GM19324 (cell line): ENCODE results near the gene GMEB2.
"Not testable (repeated sequence)": the region's sequence is repeated elsewhere in the genome, so short reads cannot be mapped to it uniquely, and the experiment has no call there.

Experiments
- ATAC-seq: cut with Tn5 transposase; IDR thresholded peaks from one replicate; pipeline ENCODE4 v1.9.1; 2021; ENCODE audit warnings: mild to moderate bottlenecking, moderate library complexity; ENCODE audit not compliant: unreplicated experiment, low FRiP score

The GMEB2 gene

DNA sequence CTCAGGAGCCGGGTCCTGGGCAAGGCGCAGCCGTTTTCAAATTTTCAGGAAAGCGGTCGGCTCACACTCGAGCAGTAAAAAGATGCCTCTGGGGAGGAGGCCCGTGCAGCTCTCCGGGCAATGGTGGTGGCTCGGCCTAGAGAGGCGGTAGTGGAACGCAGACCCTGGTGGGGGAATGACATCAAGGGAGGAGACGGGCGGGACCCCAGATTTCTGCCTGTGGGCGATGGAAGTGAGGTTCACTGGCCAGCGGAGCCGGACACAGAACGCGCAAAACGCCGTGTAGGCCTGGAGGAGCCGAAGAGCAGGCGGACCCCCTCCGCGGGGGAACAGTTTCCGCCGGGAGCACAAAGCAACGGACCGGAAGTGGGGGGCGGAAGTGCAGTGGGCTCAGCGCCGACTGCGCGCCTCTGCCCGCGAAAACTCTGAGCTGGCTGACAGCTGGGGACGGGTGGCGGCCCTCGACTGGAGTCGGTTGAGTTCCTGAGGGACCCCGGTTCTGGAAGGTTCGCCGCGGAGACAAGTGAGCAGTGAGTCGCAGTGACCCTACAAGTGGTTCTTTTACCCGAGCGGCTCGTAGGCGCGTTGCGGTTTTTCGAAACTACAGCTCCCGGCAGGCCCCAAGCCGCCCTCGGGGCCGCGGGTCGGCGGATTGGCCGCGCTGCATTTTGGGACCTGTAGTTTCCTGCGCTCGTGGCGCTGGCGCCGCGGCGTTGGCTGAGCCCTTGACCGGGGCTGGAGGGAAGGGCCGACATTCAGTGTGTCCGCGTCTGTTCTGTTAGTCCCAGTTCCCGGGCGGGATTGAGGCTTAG lies 31.2 kb upstream of the GMEB2 start, which contains the start of gene RTEL1:
Gene RTEL1, plus strand, starts transcription at position 376 of the 812 bp plus-strand sequence. CDS start 1,091 bp downstream, outside the sequence.
- ATAC-seq, result peak; percentile 82

DNA sequence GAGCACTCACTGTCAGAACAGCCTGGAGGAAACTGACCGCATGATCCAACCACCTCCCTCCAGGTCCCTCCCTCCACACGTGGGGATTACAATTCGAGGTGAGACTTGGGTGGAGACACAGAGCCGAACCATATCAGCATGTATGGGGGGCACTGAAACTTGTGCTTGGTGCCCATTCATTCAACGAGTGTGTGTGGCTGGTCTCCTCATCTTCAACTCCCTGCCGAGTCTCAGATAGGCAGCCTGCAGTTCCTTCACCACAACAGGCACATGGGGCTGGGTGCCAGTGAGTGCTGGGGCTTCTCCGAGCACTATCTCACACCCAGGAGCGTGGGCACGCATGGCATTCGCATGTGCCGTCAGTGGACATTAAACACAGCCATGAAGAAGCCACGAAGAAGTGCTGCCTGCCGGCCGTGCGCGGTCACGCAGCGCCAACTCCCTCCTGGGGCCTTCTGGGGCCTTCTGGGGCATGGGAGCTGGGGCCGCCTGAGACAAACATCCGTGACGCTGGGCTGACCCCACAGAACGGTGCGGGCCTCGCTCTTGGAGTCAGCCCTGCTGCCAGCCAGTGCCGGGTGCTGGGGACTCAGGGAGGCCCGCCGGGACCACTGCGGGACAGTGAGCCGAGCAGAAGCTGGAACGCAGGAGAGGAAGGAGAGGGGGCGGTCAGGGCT lies 30.5 kb upstream of the GMEB2 start:
- no peak for ATAC-seq

DNA sequence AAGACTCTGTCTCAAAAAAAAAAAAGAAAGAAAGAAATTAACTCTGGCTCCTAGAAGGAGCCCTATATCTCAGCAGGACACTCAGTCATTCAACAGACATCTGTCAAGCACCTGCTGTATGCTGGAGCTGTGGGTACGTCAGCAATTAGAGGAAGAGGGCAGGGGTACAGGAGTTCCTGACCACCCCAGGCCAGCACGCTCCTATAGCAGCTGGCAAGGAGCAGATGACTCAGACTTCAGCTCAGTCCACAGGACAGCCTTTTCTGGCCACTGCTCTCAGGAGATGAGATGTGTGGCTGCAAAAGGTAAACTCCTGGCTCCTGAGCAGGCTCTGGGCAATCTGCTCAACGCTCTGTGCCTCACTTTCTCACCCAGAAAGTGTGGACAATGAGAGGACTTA lies 29.6 kb upstream of the GMEB2 start:
- ATAC-seq, result no peak

DNA sequence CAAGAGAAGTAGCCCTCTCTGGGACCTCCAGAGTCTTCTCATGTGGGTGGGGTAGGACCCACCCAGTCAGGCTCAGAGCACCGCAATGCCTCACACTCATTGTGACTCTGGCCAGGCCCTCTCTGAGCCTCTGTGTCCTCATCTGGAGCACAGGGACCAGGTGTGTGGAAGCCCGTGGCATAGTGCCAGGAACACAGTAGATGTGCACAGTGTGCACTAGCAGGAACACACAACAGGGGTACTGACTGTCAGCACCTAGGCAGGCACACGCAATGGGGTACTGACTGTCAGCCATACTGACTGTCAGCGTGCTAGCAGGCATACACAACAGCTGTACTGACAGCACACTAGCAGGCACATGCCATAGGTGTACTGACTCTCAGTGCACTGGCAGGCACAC lies 28.3 kb upstream of the GMEB2 start:
- ATAC-seq, result no peak

DNA sequence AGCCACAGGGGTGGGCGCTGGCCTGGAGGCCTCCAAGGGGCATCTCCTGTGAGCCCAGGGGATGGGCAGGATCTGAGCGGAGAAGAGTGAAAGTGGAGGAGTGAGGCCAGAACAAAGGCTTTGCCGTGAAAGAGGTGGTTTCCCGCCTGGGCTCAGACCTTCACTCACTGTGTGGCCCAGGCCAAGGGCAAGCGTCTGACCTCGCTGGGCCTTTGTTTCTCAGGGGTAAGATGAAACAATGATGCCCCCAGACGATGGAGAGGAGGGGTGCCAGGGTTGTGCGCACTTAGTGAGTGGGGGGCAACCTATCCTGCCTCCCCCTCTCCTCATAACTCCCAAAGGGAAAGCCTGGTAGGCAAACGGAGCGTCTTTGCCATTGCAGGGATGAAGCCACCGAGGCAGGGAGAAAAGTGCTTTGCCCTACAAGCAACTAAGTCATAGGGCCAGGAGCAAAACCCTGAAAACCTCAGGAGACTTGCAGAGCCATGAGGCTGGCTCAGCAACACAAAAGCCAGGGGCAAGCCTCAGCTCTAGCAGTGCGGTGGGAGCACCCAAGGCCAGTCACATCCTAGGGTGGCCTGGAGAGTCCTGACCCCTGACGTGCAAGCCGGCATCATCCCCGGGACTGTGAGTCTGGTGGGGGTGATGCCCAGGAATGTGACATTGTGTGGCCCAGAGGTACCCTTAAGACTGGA lies 27.2 kb upstream of the GMEB2 start:
- ATAC-seq, result no peak

DNA sequence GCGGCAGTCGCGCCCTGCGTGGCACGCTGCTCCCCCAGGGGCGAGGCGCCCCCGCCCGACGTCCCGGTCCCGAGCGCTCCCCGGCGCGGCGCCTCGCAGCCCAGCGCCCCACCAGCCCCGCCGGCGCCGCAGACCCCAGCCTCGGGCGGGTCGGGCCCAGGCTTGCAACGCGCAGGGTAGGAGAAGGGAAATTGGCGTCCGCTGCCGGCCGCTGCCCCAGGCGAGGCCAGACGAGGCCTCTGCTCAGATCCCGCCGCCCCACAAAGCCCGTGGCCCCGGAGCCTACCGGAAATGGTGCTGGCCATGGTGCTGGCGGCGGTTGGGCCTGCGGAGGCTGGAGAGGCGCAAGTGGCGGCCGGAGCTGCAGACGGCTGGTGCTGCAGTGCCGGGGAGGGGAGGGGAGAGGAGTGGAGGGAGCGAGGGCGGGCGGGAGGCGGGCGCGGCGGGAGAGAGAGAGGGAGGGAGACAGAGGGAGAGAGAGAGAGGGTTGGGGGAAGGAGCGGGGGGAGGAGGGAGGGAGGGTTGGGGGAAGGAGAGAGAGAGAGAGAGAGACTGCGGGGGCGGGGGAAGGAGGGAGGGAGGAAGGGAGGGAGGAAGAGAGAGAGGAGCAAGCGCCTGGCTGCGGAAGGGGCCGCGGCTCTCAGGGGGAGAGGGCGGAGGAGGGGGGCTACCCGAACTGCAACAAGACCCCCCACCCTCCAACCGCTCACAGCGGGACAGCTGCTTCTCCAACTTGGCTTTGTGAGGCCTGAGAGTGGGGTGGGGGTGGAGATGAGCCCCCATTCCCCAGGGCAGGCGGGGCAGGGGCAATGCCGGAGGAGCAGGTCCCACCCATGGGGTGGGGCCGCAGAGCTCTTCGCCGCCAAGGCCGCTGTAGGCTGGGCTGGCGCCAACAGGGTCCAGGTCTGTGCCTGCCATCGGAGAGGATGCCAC lies 26.4 kb upstream of the GMEB2 start, which contains the start of gene STMN3:
Gene STMN3, minus strand, starts transcription at position 384 of the 933 bp plus-strand sequence. Its CDS starts 79 bp downstream, at position 305.
- no peak for ATAC-seq

DNA sequence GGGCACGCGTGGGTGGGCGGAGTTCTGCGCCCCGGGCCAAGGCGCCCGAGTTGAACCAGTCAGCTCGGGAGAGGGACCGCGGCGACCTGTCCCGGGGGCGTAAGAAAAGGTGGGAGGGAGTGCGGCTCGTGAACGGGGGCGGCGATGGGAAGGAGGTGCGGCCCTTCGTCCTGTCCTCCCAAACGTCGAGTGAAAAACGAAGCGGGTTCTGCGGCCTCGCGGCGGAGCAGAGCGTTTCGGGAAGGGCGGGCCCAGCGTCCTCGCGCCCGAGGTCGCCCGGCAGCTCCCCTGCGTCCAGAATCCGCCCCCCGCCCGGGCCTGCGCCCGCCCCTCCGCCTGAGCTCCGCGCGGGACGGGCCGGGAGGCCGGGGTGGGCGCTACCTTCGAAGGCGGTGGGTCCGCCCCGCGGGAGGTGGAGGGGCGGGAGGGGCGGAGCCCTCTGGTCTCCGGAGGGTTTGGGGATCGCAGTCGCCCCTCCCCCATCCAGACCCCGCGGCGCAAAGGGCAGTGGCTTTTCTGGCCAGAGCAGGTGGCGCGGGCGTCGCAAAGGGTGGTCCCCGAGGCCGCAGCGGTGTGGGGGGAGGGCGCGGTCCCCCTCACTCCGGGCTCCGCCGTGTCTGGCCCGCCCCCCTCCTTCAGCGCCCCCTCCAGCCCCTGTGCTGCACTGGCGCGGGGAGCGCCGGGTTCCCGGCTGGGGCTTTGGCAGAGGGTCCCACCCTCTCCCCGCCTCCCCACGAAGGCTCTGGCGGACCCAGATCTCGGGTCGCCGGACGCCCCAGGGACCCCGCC lies 25.5 kb upstream of the GMEB2 start:
- ATAC-seq, result no peak

DNA sequence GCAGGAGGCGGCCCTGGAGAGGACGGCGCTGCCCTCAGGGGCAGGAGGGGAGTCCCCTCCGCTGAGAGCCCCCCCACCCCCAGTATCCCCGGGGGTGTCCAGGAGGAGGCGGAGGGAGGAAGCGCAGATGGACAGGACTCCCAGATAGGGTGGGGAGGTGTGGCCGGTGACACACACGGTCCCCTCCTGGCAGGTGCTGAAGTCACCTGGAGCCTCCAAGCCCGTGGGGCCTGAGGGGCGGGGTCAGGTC lies 25.0 kb upstream of the GMEB2 start:
- no peak for ATAC-seq

DNA sequence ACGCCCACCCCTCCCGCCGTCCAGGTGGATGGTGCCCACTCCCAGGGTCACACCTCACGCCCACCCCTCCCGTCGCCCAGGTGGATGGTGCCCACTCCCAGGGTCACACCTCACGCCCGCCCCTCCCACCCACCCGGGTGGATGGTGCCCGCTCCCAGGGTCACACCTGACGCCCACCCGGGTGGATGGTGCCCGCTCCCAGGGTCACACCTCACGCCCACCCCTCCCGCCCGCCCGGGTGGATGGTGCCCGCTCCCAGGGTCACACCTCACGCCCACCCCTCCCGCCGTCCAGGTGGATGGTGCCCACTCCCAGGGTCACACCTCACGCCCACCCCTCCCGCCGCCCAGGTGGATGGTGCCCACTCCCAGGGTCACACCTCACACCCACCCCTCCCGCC lies 23.6 kb upstream of the GMEB2 start:
- ATAC-seq, result not testable (repeated sequence)

DNA sequence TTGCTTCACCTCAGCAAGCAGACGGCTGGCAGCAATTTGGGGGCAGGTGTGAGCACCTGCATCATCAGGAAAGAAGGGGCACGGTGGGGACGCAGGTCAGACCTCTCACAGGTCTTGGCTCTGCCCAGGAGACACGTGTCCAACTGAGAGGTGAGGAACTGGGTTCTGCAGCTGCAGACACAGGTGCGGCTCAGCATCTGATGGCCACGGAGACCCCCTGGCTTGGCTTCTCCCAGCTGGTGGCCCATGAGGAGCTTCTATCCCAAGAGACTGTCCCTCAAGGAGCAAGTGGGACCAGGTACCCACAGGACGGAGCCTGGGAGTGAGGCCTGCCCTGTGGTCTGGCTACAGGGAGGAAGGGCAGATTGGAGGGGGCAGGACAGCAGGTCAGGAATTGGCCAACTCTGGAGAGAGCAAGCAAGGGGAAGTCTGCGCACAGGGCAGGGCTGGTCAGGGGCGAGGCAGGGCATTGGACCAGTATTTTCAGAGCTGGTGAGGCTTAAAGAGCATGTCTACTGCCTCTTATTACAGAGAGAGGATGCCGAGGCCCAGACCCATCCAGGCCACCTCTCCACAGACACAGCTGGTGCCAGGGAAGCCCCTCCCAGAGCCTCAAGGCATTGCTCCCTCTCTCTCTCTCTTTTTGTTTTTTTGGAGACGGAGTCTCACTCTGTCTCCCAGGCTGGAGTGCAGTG lies 22.1 kb upstream of the GMEB2 start:
- no peak for ATAC-seq

DNA sequence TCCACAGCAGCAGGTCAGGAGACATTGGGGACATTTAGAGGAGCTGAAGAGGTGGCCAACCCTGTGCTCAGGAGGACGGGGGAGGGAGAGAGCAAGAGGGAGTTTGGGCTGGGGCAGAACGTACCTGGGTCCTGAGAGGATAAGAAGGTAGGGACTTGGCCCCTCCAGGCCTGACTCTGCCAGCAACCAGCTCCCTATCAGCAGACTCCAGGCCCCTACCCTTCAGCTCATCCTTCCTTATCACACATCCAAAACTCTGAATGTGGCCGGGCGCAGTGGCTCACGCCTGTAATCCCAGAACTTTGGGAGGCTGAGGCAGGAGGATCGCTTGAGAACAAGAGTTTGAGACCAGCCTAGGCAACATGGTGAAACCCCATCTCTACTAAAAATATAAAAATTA lies 21.3 kb upstream of the GMEB2 start:
- ATAC-seq, result no peak

DNA sequence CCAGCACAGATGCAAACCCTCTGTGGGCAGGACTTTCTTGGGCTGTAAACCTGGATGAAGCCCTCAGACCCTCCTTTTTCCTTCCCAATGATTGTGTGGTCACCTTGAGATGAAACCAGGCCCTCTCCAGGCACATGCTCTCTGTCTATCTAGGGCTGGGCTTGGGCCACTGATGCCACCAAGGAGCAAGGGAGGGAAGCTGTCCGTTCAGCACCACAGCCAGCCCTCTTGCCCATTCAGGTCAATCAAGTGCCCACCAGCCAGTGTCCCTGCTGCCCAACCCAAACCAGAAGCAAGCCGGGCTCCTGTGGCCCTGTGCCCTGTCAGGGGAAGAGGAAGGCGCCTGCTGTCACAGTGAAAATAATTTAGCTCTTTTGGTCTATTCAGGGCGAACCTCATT lies 18.3 kb upstream of the GMEB2 start:
- ATAC-seq, result no peak

DNA sequence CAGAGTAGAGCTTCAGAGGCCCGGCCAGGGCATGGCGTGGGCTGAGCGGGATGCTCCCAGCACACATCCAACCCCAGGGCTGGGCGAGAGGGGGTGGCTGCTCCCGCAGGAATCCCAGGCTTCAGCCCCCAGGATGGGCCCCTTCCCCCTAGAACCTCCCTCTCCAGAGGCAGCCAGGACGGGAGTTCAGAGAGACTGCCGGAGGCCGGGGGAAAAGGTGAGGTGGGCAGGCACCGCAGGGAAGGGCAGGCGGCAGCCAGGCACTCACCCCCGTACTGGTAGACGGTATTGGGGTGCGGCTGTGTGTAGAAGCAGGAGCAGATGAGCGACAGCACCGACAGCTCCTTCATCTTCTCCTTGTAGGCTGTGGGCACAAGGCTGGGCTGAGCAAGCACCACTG lies 17.0 kb upstream of the GMEB2 start:
- ATAC-seq, result no peak

DNA sequence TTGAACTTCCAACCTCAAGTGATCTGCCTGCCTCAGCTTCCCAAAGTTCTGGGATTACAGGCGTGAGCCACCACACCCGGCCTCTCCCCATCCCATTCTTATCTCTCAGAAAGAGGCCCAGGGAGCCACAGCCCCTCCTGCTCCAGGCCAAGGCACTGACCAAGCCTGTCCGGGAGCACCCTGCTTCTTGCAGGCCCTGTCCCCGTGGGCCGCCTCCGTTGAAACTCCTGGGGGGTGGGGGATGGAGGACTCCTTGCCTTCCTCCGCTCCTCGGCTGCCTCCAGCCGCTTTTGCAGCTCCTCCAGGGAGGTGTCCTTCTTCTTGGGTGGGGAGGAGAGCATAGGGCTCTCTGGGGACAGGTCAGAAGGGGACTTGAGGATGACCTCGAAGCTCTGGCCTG lies 16.6 kb upstream of the GMEB2 start:
- no peak for ATAC-seq

DNA sequence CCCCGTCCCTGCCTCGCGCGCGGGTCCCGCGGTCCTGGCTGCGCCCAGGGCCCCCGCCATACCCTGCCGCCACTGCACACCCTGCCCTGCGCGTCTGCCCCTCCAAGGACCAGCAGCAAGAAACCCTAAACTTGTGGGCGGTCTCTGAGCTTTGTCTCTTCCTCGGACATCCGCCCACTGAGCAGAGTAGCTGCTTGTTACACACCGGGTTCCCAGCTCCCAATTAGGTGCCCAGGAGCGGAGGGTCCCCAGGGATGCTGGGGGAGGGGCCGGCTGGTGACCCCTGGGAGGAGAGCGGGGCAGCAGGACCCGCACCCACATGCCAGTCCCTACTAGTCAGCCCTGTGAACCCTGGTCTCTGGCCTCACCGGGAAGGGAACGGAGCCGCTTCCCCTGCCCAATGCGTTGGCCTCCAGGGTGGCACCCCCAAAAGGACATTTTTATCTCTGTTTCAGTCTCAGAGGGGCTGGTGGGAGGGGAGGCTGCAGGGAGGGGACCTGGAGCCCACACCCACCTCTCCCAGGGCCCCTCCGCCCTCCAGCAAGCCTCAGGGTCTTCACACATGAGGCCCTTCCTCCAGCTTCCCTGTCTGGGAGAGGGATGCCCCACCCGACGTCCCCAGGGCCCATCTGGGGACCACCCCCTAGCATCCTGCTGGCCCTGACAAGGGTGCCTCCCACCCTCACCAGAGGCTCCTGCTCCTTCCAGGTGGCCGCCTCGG lies 15.8 kb upstream of the GMEB2 start:
- ATAC-seq, result no peak

DNA sequence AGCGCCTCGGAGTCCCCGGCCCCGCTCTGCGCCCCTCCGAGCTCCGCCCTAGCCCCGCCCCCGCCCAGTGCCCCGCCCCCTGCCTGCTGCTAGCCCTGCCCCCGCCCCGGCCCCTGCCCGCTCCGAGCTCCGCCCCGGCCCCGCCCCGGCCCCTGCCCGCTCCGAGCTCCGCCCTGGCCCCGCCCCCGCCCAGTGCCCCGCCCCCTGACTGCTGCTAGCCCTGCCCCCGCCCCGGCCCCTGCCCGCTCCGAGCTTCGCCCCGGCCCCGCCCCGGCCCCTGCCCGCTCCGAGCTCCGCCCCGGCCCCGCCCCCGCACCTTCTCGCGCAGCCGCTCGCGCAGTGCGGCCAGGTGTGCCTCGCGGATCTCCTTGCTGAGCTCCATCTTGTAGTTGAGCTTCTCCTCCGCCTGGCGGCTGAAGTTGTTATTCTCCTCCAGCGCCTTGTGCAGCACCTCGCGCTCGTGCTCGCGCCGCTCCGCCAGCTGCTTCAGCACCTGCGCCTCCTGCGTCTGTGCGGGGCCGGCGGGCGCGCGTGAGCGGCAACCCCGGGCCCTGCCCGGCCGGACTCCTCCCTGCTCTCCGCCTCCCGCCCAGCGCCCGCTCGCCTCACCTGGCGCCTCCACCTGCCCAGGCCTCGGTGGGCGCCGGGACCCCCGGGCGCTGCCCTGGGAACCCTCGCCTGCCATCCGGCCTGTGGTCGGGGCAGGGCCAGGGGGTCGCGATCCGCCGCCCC lies 15.1 kb upstream of the GMEB2 start:
- peak; percentile 67 for ATAC-seq

DNA sequence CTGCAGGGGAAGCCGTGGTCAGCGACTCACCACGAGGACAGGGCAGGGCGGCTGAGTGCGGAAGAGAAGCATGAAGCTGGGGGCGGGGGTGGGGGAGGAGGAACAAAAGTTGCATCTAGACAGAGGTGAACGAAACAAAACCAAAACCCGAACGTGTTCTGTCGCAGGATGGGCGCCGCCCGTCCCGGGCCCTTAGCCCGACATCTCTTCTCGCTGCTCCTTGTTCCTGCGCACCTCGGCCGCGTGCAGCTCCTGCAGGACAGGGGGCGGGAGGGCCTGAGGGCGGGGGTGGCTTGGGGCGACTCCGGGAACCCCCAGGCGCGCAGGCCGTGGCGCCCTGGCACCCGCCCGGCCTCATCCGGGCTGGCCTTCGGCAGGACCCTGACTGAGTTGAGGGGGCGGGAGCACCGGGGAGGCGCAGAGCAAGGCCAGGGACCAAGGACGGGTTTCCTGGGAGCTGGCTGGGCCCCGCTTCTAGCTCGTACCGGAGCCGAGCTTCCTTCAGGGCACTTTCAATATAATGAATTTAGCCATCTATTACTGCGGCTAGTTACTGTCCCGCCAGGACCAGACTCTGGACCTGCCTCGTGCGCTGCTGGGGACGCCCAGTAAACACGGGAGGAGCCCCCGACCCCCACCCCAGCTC lies 14.4 kb upstream of the GMEB2 start:
- peak; percentile 28 for ATAC-seq
